ENCODE measurements around the gene RMRP. TPM values are rescaled to one million over a fixed set of nuclear protein-coding genes. Genes with fewer than 3 reads are reported as not detected.

RMRP gene
- total RNA-seq, 1 experiment from 2014 or later: 36,790 TPM

- Histone ChIP-seq H3K79me2 (ENCODE audit: low read length) (no peaks in the 10 kb centered on the region), H3K9me2 (replicated peaks; ENCODE audit: low read length) (no peaks in the 10 kb centered on the region), H3K9me3 (ENCODE audit: low read length) (no peaks in the 10 kb centered on the region), H3K27me3 (ENCODE audit: low read length) (no peaks in the 10 kb centered on the region), H2AFZ (ENCODE audit: low read length) (no peak overlapping the region), H3K4me3 (ENCODE audit: low read length) (no peak overlapping the region), H3K9ac (ENCODE audit: low read length) (no peak overlapping the region), H4K20me1 (ENCODE audit: low read length) (no peaks in the 10 kb centered on the region), H3K4me1 (ENCODE audit: insufficient read depth, low read length) (peaks cover 27% of the 10 kb centered on the region), H3K36me3 (ENCODE audit: low read depth, low read length) (no peaks in the 10 kb centered on the region), H3K4me2 (ENCODE audit: low read length) (no peak overlapping the region), H3K27ac (ENCODE audit: low read length) (no peak overlapping the region), H3F3A (ENCODE audit: low read length, unreplicated experiment) (no peaks in the 10 kb centered on the region)
- BruUV-seq (replicated peaks): no TSS peak
- DNase-seq (no peak), ATAC-seq (no peak)
- TF ChIP-seq EZH2 (IDR thresholded peaks at IDR 0.05; ENCODE audit: low read length, unreplicated experiment) (no peak), CTCF (conservative IDR thresholded peaks at IDR 0.05; ENCODE audit: low read depth, low read length) (no peak), EZH2phosphoT487 (IDR thresholded peaks at IDR 0.05; ENCODE audit: borderline replicate concordance, low read length) (no peak)
- intact Hi-C loops (cut with micrococcal nuclease): no loop called here
- CTCF ChIA-PET: no interaction called here
- POLR2A ChIA-PET (ENCODE audit: unreplicated experiment): no interaction called here
Measured at GRCh38 chr9:35685506-35685905, 27.7 kb upstream of the RMRP start.

GRCh38 chr9:35684921-35685320 lies 27.1 kb upstream of the RMRP start:
- TF ChIP-seq CTCF (conservative IDR thresholded peaks at IDR 0.05; ENCODE audit: low read depth, low read length) (no peak), EZH2 (IDR thresholded peaks at IDR 0.05; ENCODE audit: low read length, unreplicated experiment) (no peak), EZH2phosphoT487 (IDR thresholded peaks at IDR 0.05; ENCODE audit: borderline replicate concordance, low read length) (no peak)
- intact Hi-C loops (cut with micrococcal nuclease): no loop called here
- Histone ChIP-seq H3K9me3 (ENCODE audit: low read length) (no peaks in the 10 kb centered on the region), H3F3A (ENCODE audit: low read length, unreplicated experiment) (no peaks in the 10 kb centered on the region), H3K4me3 (ENCODE audit: low read length) (no peak overlapping the region), H2AFZ (ENCODE audit: low read length) (no peak overlapping the region), H3K4me2 (ENCODE audit: low read length) (no peak overlapping the region), H3K4me1 (ENCODE audit: insufficient read depth, low read length) (peaks cover 22% of the 10 kb centered on the region), H3K9me2 (replicated peaks; ENCODE audit: low read length) (no peaks in the 10 kb centered on the region), H3K36me3 (ENCODE audit: low read depth, low read length) (no peaks in the 10 kb centered on the region), H4K20me1 (ENCODE audit: low read length) (no peaks in the 10 kb centered on the region), H3K27me3 (ENCODE audit: low read length) (no peaks in the 10 kb centered on the region), H3K79me2 (ENCODE audit: low read length) (no peaks in the 10 kb centered on the region), H3K9ac (ENCODE audit: low read length) (no peak overlapping the region), H3K27ac (ENCODE audit: low read length) (no peak overlapping the region)
- CTCF ChIA-PET: no interaction called here
- ATAC-seq (no peak), DNase-seq (no peak)
- no TSS peak for BruUV-seq (replicated peaks)
- POLR2A ChIA-PET (ENCODE audit: unreplicated experiment): no interaction called here

GRCh38 chr9:35683323-35683722 lies 25.5 kb upstream of the RMRP start:
- DNase-seq: no peak
- H3K9ac ChIP-seq (ENCODE audit: low read length): no peak overlapping the region
- H3K9me3 ChIP-seq (ENCODE audit: low read length): no peaks in the 10 kb centered on the region
- no peak overlapping the region for H3K4me3 ChIP-seq (ENCODE audit: low read length)
- CTCF ChIA-PET: no interaction called here
- H3K79me2 ChIP-seq (ENCODE audit: low read length): no peaks in the 10 kb centered on the region
- no peaks in the 10 kb centered on the region for H3K9me2 ChIP-seq (replicated peaks; ENCODE audit: low read length)
- H3K27ac ChIP-seq (ENCODE audit: low read length): no peak overlapping the region
- no peaks in the 10 kb centered on the region for H4K20me1 ChIP-seq (ENCODE audit: low read length)
- no peaks in the 10 kb centered on the region for H3K36me3 ChIP-seq (ENCODE audit: low read depth, low read length)
- POLR2A ChIA-PET (ENCODE audit: unreplicated experiment): no interaction called here
- no peaks in the 10 kb centered on the region for H3K27me3 ChIP-seq (ENCODE audit: low read length)
- ATAC-seq: no peak
- TF ChIP-seq CTCF (conservative IDR thresholded peaks at IDR 0.05; ENCODE audit: low read depth, low read length): no peak
- no peak for TF ChIP-seq EZH2 (IDR thresholded peaks at IDR 0.05; ENCODE audit: low read length, unreplicated experiment)
- no peak for TF ChIP-seq EZH2phosphoT487 (IDR thresholded peaks at IDR 0.05; ENCODE audit: borderline replicate concordance, low read length)
- no peaks in the 10 kb centered on the region for H3F3A ChIP-seq (ENCODE audit: low read length, unreplicated experiment)
- peaks cover 6% of the 10 kb centered on the region for H3K4me1 ChIP-seq (ENCODE audit: insufficient read depth, low read length)
- no TSS peak for BruUV-seq (replicated peaks)
- intact Hi-C loops (cut with micrococcal nuclease): no loop called here
- H2AFZ ChIP-seq (ENCODE audit: low read length): no peak overlapping the region
- H3K4me2 ChIP-seq (ENCODE audit: low read length): no peak overlapping the region
